ENCODE results near the gene MCRS1. TPM values are rescaled to one million over a fixed set of nuclear protein-coding genes. Genes with fewer than 3 reads are reported as not detected.

MCRS1 gene
- total RNA-seq, 4 donors from 2014 or later = 35.3 to 62.5 (median 51.1) TPM

DNA sequence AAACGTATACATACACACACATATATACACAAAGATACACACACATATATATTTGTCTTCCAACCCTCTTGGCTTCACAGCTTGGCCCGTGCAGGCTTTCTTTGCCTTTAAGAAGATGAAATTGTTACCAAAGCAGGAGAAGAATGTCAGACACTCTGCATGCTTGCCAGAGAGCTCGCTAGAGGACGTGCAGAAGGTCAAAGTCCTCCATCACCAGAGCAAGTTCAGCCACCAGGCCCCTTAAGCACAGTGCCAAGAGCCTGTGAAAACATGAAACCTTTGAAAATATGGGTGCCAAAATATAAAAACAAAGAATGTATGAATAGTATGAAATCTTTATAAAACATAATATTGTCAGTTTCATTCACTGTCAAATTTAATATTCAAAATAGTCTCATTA is 14.9 kb upstream of the MCRS1 start:
- no peaks in the 10 kb centered on the region for H3K9me3 ChIP-seq
- no peak overlapping the region for H3K4me3 ChIP-seq
- peaks cover 0 to 25% of the 10 kb centered on the region in 2 donors for H3K36me3 ChIP-seq
- H3K4me1 ChIP-seq = peaks cover 0 to 43% (median 8%) of the 10 kb centered on the region in 3 donors
- TF ChIP-seq EP300 (IDR thresholded peaks at IDR 0.05) = no peak
- TF ChIP-seq, protein P1, sequence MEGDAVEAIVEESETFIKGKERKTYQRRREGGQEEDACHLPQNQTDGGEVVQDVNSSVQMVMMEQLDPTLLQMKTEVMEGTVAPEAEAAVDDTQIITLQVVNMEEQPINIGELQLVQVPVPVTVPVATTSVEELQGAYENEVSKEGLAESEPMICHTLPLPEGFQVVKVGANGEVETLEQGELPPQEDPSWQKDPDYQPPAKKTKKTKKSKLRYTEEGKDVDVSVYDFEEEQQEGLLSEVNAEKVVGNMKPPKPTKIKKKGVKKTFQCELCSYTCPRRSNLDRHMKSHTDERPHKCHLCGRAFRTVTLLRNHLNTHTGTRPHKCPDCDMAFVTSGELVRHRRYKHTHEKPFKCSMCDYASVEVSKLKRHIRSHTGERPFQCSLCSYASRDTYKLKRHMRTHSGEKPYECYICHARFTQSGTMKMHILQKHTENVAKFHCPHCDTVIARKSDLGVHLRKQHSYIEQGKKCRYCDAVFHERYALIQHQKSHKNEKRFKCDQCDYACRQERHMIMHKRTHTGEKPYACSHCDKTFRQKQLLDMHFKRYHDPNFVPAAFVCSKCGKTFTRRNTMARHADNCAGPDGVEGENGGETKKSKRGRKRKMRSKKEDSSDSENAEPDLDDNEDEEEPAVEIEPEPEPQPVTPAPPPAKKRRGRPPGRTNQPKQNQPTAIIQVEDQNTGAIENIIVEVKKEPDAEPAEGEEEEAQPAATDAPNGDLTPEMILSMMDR (IDR thresholded peaks at IDR 0.05) = no peak
- no peak for TF ChIP-seq POLR2AphosphoS5 (IDR thresholded peaks at IDR 0.05)
- no peak for TF ChIP-seq POLR2A (IDR thresholded peaks at IDR 0.05)
- peak overlapping the region in 3 of 4 donors; percentile 52 to 63 (median 56) for H3K27ac ChIP-seq
- no peaks in the 10 kb centered on the region for H3K27me3 ChIP-seq
- ATAC-seq = peak; percentile 53
- WGBS, 2 donors (ENCODE audit: low coverage in 1 of 2) = 0 to 15% methylated on average over 4 of the region's 4 CpGs

DNA sequence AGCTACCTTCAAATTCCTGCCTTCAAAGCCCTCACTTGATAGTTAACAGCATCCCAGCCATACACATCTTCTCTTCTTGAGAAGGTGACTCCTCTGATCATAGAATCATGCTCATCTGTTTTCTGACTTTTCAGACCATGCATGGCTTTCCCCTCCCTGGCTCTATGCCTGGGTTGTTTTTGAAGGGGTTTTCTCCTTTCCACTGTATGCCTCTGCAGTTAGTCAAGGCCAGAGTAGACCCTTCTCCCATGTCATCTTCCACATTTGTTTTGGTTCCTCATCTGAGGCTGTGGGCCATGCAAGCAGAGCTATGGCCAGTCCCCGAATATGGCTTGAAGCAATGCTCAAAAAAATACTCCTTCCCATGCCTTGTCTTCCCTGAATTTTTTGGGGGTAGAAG is 14.3 kb upstream of the MCRS1 start:
- TF ChIP-seq POLR2AphosphoS5 (IDR thresholded peaks at IDR 0.05) (no peak), POLR2A (IDR thresholded peaks at IDR 0.05) (no peak), EP300 (IDR thresholded peaks at IDR 0.05) (no peak)
- TF ChIP-seq, protein P1 (IDR thresholded peaks at IDR 0.05) = no peak
- ATAC-seq = no peak
- WGBS, 2 donors (ENCODE audit: low coverage in 1 of 2) = 43 to 71% methylated on average over 1 of the region's 1 CpG
- H3K36me3 ChIP-seq = peaks cover 0 to 27% of the 10 kb centered on the region in 2 donors
- H3K9me3 ChIP-seq = no peaks in the 10 kb centered on the region
- H3K27me3 ChIP-seq = no peaks in the 10 kb centered on the region
- peaks cover 0 to 43% (median 8%) of the 10 kb centered on the region in 3 donors for H3K4me1 ChIP-seq
- H3K4me3 ChIP-seq = no peak overlapping the region
- H3K27ac ChIP-seq = peak overlapping the region in 2 of 4 donors; percentile 15 to 56

DNA sequence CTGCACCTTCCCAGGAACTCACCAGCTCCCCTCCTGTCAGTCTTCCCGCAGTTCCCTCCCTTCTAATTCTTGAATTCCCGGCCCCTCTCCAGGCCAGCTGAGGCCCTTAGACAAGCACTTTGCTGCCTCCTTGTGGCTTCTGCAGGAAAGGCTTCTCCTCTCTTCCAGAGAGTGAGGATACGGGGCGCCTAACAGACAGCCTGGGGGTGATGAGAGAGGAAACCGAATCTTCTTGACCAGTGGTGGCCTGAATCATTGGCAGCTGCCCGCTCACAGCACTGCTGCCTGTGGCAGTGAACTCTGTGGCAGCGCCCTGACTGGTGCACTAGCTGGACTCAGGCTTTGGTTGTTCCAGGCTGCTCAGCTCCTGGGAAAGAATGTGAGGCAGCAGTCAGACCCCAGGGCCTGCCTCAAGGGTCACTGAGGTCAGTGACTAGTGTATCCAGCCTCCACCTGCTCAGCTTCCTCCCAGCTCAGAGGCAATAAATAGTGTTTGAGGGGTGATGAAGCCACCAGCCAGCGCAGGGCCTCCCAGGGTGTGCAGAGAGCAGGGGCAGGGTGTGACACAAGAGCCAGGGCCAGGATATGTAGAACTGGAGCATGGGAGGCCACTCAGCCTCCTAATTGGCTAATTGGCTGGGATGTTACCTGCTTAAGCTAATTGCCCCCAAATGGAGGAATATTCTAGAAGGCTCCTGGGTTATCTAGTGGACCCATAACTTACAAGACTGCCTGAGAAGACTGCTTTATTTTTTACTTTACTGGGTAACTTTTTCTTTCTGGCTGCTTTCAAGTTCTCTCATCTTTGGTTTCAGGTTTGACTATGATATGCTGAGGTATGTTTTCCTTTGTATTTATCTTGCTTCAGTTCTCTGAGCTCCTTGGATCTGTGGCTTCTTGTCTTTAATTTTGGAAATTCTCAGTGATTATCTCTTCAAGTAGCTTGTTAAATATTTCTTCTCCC is 12.9 kb upstream of the MCRS1 start:
- no peaks in the 10 kb centered on the region for H3K27me3 ChIP-seq
- no CpG with 5 or more reads among the region's 8 CpGs for WGBS, 2 donors (ENCODE audit: low coverage in 1 of 2)
- H3K27ac ChIP-seq = peak overlapping the region in 3 of 4 donors; percentile 1 to 55 (median 43)
- peak; percentile 78 for ATAC-seq
- H3K4me1 ChIP-seq = peaks cover 0 to 43% (median 8%) of the 10 kb centered on the region in 3 donors
- H3K9me3 ChIP-seq = no peaks in the 10 kb centered on the region
- H3K36me3 ChIP-seq = peaks cover 0 to 29% of the 10 kb centered on the region in 2 donors
- no peak for TF ChIP-seq POLR2A (IDR thresholded peaks at IDR 0.05)
- TF ChIP-seq, protein P1 (IDR thresholded peaks at IDR 0.05) = peak in 3 of 4 experiments; percentile 72 to 84 (median 76)
- H3K4me3 ChIP-seq = no peak overlapping the region

DNA sequence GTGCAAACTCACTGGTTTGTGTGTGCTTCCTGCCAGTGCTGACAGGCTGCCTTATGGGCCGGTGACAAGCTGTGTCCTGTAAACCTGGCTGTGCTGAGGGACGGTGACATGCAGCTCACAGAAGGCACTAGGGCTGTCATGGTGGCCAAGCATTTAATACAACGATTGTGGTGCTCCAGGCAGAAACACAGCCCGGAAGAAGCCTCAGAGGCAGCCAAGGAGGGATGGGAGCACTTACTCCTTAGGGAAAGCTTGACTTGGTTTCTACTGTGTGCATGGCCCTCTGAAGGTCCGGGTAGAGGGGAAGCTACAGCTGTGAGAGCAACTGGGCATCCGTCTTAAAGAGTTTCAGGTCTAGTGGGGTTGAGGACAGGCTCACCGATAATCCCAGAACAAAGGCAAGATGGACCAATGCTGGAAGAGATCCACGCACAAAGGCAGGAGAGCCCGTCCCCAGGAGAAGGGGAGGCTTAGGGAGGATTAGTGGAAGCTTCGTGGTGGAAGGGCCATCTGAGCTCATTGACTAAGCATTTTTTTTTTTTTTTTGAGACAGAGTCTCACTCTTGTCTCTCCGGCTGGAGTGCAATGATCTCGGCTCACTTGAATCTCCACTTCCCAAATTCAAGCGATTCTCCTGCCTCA is 10.7 kb upstream of the MCRS1 start:
- 79 to 93% methylated on average over 9 to 10 of the region's 13 CpGs for WGBS, 2 donors (ENCODE audit: low coverage in 1 of 2)
- Histone ChIP-seq H3K27me3 (no peaks in the 10 kb centered on the region), H3K9me3 (no peaks in the 10 kb centered on the region), H3K27ac (no peak overlapping the region), H3K4me1 (peaks cover 0 to 35% (median 7%) of the 10 kb centered on the region in 3 donors), H3K36me3 (peaks cover 0 to 42% of the 10 kb centered on the region in 2 donors), H3K4me3 (no peak overlapping the region)
- TF ChIP-seq EP300 (IDR thresholded peaks at IDR 0.05) (no peak), POLR2A (IDR thresholded peaks at IDR 0.05) (no peak)
- ATAC-seq = no peak

DNA sequence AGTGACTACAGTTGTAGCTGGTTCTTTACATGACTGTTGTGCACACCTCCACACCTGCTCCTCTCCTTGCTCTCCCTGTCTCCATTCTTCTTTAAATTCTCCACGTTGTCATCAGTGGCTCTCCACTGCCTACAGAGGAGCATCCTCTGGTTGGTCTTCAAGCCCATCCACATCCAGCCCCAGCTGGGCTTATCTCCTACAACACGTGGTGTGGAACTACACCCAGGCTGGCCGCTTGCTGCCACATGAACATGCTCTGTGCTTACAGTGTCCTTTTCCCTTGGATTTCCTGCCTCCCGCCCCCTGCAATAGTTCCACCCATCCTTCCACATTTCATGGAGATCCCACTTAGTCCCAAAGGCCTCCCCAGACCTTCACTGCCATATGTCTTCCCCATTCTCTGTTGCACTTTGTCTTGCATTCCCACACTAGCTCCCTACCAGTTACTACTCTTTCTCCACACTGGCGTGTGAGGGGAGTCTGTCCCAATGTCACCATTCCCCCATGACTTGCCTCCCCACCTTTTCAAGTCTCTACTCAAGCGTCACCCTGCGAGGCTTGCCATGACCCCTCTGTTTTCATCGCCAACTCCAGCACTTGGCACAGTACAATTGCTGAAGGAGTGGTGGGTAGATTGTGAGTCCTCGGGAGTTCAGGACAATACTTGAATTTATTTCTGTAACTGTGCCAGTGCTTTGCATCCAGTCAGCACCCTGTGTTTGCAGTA is 9.8 kb upstream of the MCRS1 start:
- no peak overlapping the region for H3K4me3 ChIP-seq
- TF ChIP-seq EP300 (IDR thresholded peaks at IDR 0.05) (no peak), POLR2A (IDR thresholded peaks at IDR 0.05) (no peak), POLR2AphosphoS5 (IDR thresholded peaks at IDR 0.05) (no peak)
- TF ChIP-seq, protein P1 (IDR thresholded peaks at IDR 0.05) = no peak
- no peak for ATAC-seq
- H3K27me3 ChIP-seq = no peaks in the 10 kb centered on the region
- 71 to 81% methylated on average over 5 to 7 of the region's 9 CpGs for WGBS, 2 donors (ENCODE audit: low coverage in 1 of 2)
- peaks cover 0 to 27% (median 3%) of the 10 kb centered on the region in 3 donors for H3K4me1 ChIP-seq
- no peaks in the 10 kb centered on the region for H3K9me3 ChIP-seq
- no peak overlapping the region for H3K27ac ChIP-seq
- H3K36me3 ChIP-seq = peaks cover 0 to 42% of the 10 kb centered on the region in 2 donors

Measured in gastroesophageal sphincter (tissue), 4 donors.